ENCODE data around the gene TTC3.
"Not testable (repeated sequence)": the region's sequence is repeated elsewhere in the genome, so short reads cannot be mapped to it uniquely, and the experiment has no call there.

The TTC3 gene

GRCh38 chr21:37072988-37073416 lies at the start of gene TTC3, which contains the start of gene PIGP:
TSS of gene TTC3 (plus strand) at chr21:37073254. CDS start at chr21:37087258, 14,004 bp downstream.
TSS of gene PIGP (minus strand) at chr21:37073071. CDS start at chr21:37072515, 556 bp downstream.
- peak; percentile 96 for DNase-seq (ENCODE audit: low read depth)

GRCh38 chr21:37026499-37026898 lies 46.6 kb upstream of the TTC3 start:
- no peak for DNase-seq (ENCODE audit: low read depth)

- DNase-seq (ENCODE audit: low read depth) = no peak
Observed at GRCh38 chr21:37028570-37028969, 44.5 kb upstream of the TTC3 start.

GRCh38 chr21:37030864-37031263 lies 42.2 kb upstream of the TTC3 start:
- DNase-seq (ENCODE audit: low read depth) = no peak

- DNase-seq (ENCODE audit: low read depth) = no peak
Observed at GRCh38 chr21:37032293-37032692, 40.8 kb upstream of the TTC3 start.

- DNase-seq (ENCODE audit: low read depth) = no peak
Observed at GRCh38 chr21:37032877-37033471, 40.1 kb upstream of the TTC3 start.

- not testable (repeated sequence) for DNase-seq (ENCODE audit: low read depth)
Observed at GRCh38 chr21:37034394-37034793, 38.7 kb upstream of the TTC3 start.

GRCh38 chr21:37036177-37036576 lies 36.9 kb upstream of the TTC3 start:
- DNase-seq (ENCODE audit: low read depth) = no peak

- DNase-seq (ENCODE audit: low read depth) = no peak
Observed at GRCh38 chr21:37039411-37040075, 33.5 kb upstream of the TTC3 start.

GRCh38 chr21:37040212-37040611 lies 32.8 kb upstream of the TTC3 start:
- no peak for DNase-seq (ENCODE audit: low read depth)

GRCh38 chr21:37041706-37042271 lies 31.3 kb upstream of the TTC3 start:
- DNase-seq (ENCODE audit: low read depth) = no peak

- DNase-seq (ENCODE audit: low read depth) = no peak
Observed at GRCh38 chr21:37043818-37044217, 29.2 kb upstream of the TTC3 start.

GRCh38 chr21:37044643-37045042 lies 28.4 kb upstream of the TTC3 start:
- no peak for DNase-seq (ENCODE audit: low read depth)

- no peak for DNase-seq (ENCODE audit: low read depth)
Observed at GRCh38 chr21:37045149-37045548, 27.9 kb upstream of the TTC3 start.

- DNase-seq (ENCODE audit: low read depth) = no peak
Observed at GRCh38 chr21:37045556-37045955, 27.5 kb upstream of the TTC3 start.

- DNase-seq (ENCODE audit: low read depth) = no peak
Observed at GRCh38 chr21:37047079-37047478, 26.0 kb upstream of the TTC3 start.

- DNase-seq (ENCODE audit: low read depth) = not testable (repeated sequence)
Observed at GRCh38 chr21:37049741-37050140, 23.3 kb upstream of the TTC3 start.

- no peak for DNase-seq (ENCODE audit: low read depth)
Observed at GRCh38 chr21:37055271-37055855, 17.7 kb upstream of the TTC3 start.

- DNase-seq (ENCODE audit: low read depth) = no peak
Observed at GRCh38 chr21:37057614-37058013, 15.4 kb upstream of the TTC3 start.

- no peak for DNase-seq (ENCODE audit: low read depth)
Observed at GRCh38 chr21:37058261-37058660, 14.8 kb upstream of the TTC3 start.

GRCh38 chr21:37059181-37059580 lies 13.9 kb upstream of the TTC3 start:
- DNase-seq (ENCODE audit: low read depth) = no peak

- DNase-seq (ENCODE audit: low read depth) = no peak
Observed at GRCh38 chr21:37060296-37060695, 12.8 kb upstream of the TTC3 start.

Data from activated T-helper 9 cell treated with anti-CD3 and anti-CD28 coated beads, Interleukin-2, amount 50 U/mL, for 16 hours (primary cell).